LNCaP clone FGC (cell line): ENCODE results near the gene SRSF5.

Experiments
- DNase-seq: peaks from one replicate; pipeline ENCODE4 v3.0.0-alpha.2; 2011; ENCODE audit warnings: low read depth
- H3K4me3 ChIP-seq: 2 replicates; pipeline ENCODE4 v1.5.1; 2011; ENCODE audit warnings: mild to moderate bottlenecking, low read depth, low read length, control low read depth
- CTCF ChIP-seq: IDR thresholded peaks from 2 replicates; pipeline ENCODE4 v1.5.1; 2012; ENCODE audit warnings: mild to moderate bottlenecking; ENCODE audit not compliant: control insufficient read depth, insufficient read depth; ENCODE audit errors: extremely low read depth

The SRSF5 gene

GRCh38 chr14:69741055-69741454, 25.9 kb upstream of the SRSF5 start:
- no peak overlapping the region for H3K4me3 ChIP-seq
- DNase-seq = peak; percentile 58
- TF ChIP-seq CTCF = no peak

DNA sequence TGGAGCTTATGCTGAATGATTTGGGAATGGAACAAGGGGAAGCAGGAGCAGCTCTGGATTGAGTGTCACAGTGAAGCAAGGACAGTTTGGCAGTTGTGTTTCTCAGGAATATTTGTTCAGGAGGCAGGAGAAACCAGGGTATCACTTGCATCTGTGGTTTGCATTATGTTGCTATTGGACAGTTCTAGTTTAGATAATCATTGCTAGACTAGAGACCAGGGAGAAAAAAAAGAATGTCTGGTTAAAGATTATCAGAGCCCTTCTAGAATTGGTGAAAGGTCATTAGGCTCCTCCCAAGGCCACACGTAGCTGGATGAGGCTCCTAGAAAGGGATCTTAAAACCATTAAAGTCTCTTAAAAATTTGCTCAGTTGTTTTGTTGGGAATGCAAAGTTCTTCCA, 17.0 kb upstream of the SRSF5 start:
- TF ChIP-seq CTCF = no peak
- DNase-seq = no peak
- H3K4me3 ChIP-seq = no peak overlapping the region

- no peak for DNase-seq
- no peak overlapping the region for H3K4me3 ChIP-seq
- no peak for TF ChIP-seq CTCF
Observed at GRCh38 chr14:69750495-69750894, 16.4 kb upstream of the SRSF5 start.

DNA sequence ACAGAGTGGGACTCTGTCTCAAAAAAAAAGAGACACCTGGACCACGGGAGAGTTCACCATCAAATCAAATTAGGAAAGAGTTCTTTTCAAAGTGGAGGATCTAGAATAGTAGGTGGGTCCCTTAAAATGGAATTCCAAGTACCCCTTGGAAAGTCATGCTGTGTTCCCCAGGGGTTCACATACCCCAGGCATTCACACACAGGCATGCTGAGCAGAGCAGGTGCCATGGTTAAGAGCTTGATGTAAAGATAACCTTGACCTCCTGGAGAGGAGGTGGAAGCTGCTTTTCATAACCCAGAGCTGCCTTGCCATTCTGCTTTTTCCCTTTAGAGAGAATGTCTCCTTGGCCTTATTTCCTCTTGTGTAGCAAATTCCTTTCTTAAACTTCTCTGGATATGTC, 14.2 kb upstream of the SRSF5 start:
- no peak for DNase-seq
- no peak overlapping the region for H3K4me3 ChIP-seq
- TF ChIP-seq CTCF = no peak

DNA sequence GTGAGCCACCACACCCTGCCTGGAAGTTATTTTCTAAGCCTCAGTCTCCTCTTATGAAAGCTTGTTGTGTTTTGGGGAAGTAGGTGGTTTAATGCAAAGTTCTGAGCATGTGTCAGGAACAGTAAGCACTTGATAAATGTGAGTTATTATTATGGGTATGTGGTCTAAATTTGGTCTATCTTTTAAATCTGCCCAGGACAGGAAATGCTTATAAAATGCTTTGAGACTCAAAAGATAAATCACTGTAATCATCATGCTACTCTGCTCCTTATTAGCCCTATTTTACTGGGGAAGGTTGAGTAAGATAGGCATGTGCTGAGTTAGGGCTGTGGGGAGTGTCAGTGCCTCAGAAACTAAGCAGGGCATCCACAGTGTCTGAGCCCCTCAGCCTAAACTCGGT, 13.1 kb upstream of the SRSF5 start:
- DNase-seq = no peak
- H3K4me3 ChIP-seq = no peak overlapping the region
- TF ChIP-seq CTCF = no peak

GRCh38 chr14:69754487-69754886, 12.5 kb upstream of the SRSF5 start:
- no peak overlapping the region for H3K4me3 ChIP-seq
- no peak for DNase-seq
- no peak for TF ChIP-seq CTCF

- no peak overlapping the region for H3K4me3 ChIP-seq
- TF ChIP-seq CTCF = no peak
- no peak for DNase-seq
Observed at GRCh38 chr14:69755296-69755695, 11.6 kb upstream of the SRSF5 start.
